BLaER1 treated with 17β-estradiol and CSF1 and Interleukin-3, amounts not matched to agents 10 nM and 100 nM (cell line): ENCODE measurements around the gene STARD3.
A peak's percentile ranks its signal among the peaks of the same experiment; 100 is the strongest.
"Not testable (repeated sequence)": the region's sequence is repeated elsewhere in the genome, so short reads cannot be mapped to it uniquely, and the experiment has no call there.

Source experiments
- H3K27ac ChIP-seq, 11 experiments: shearing (Covaris generic); formaldehyde crosslinking; 2 replicates each; pipeline ENCODE4 v1.8.1; 2022
- H3K27me3 ChIP-seq, 11 experiments: shearing (Covaris generic); formaldehyde crosslinking; 2 replicates each; pipeline ENCODE4 v1.8.1; 2022
- H3K36me3 ChIP-seq, 11 experiments: shearing (Covaris generic); formaldehyde crosslinking; 2 replicates each; pipeline ENCODE4 v1.8.1; 2022
- H3K4me1 ChIP-seq, 10 experiments: shearing (Covaris generic); formaldehyde crosslinking; 2 replicates each; pipeline ENCODE4 v1.8.1; 2022
- H3K4me2 ChIP-seq, 11 experiments: shearing (Covaris generic); formaldehyde crosslinking; 2 replicates each; pipeline ENCODE4 v1.8.1; 2022
- H3K4me3 ChIP-seq, 10 experiments: shearing (Covaris generic); formaldehyde crosslinking; 2 replicates each; pipeline ENCODE4 v1.8.1; 2022
- H3K9ac ChIP-seq, 11 experiments: shearing (Covaris generic); formaldehyde crosslinking; 2 replicates each; pipeline ENCODE4 v1.8.1; 2022
- H3K9me3 ChIP-seq, 11 experiments: shearing (Covaris generic); formaldehyde crosslinking; replicated peaks in 1 of 11; 2 replicates each; pipeline ENCODE4 v1.8.1; 2022
- H4K20me1 ChIP-seq, 11 experiments: shearing (Covaris generic); formaldehyde crosslinking; 2 replicates each; pipeline ENCODE4 v1.8.1; 2022
- Cebpa-rat ChIP-seq, 11 experiments: shearing (Covaris generic); IDR thresholded peaks; 2 replicates each; pipeline ENCODE4 v1.8.1; 2022

Gene STARD3

GRCh38 chr17:39711071-39711470 is 74.1 kb downstream of the STARD3 start:
- Histone ChIP-seq H3K4me1 (peaks cover 26 to 75% (median 69%) of the 10 kb centered on the region in 10 experiments), H3K4me2 (peak overlapping the region in 8 of 11 experiments; percentile 76 to 95 (median 88); a peak in 15 of 22 replicates), H3K27me3 (peaks cover 0 to 15% (median 0%) of the 10 kb centered on the region in 11 experiments; a peak in 2 of 22 replicates)
- not testable (repeated sequence) for H4K20me1 ChIP-seq, H3K4me3 ChIP-seq, H3K27ac ChIP-seq, H3K9me3 ChIP-seq, H3K36me3 ChIP-seq, H3K9ac ChIP-seq
- peak in 1 of 11 experiments; percentile 45; a peak in 1 of 22 replicates for TF ChIP-seq Cebpa-rat (IDR thresholded peaks at IDR 0.05)

GRCh38 chr17:39711851-39712250 is 74.9 kb downstream of the STARD3 start:
- Histone ChIP-seq H4K20me1 (no peaks in the 10 kb centered on the region), H3K27me3 (peaks cover 0 to 15% (median 0%) of the 10 kb centered on the region in 11 experiments; a peak in 2 of 22 replicates), H3K4me1 (peaks cover 24 to 75% (median 69%) of the 10 kb centered on the region in 10 experiments), H3K9ac (no peak overlapping the region), H3K36me3 (no peaks in the 10 kb centered on the region), H3K4me2 (peak overlapping the region in 8 of 11 experiments; percentile 76 to 95 (median 88); a peak in 16 of 22 replicates), H3K27ac (no peak overlapping the region), H3K4me3 (no peak overlapping the region), H3K9me3 (no peaks in the 10 kb centered on the region)
- TF ChIP-seq Cebpa-rat (IDR thresholded peaks at IDR 0.05), result no peak
